ENCODE measurements around the gene RHD.
"Not testable (repeated sequence)": the region's sequence is repeated elsewhere in the genome, so short reads cannot be mapped to it uniquely, and the experiment has no call there.

Gene RHD

GRCh38 chr1:25309486-25309885 is 37.2 kb downstream of the RHD start:
- not testable (repeated sequence) for DNase-seq

- DNase-seq, result not testable (repeated sequence)
Observed at GRCh38 chr1:25312806-25313470, 40.6 kb downstream of the RHD start.

- DNase-seq, result not testable (repeated sequence)
Observed at GRCh38 chr1:25320314-25320938, 48.1 kb downstream of the RHD start.

- not testable (repeated sequence) for DNase-seq
Observed at GRCh38 chr1:25322127-25322526, 49.8 kb downstream of the RHD start.

GRCh38 chr1:25324407-25324806 is 52.1 kb downstream of the RHD start:
- DNase-seq, result not testable (repeated sequence)

DNA sequence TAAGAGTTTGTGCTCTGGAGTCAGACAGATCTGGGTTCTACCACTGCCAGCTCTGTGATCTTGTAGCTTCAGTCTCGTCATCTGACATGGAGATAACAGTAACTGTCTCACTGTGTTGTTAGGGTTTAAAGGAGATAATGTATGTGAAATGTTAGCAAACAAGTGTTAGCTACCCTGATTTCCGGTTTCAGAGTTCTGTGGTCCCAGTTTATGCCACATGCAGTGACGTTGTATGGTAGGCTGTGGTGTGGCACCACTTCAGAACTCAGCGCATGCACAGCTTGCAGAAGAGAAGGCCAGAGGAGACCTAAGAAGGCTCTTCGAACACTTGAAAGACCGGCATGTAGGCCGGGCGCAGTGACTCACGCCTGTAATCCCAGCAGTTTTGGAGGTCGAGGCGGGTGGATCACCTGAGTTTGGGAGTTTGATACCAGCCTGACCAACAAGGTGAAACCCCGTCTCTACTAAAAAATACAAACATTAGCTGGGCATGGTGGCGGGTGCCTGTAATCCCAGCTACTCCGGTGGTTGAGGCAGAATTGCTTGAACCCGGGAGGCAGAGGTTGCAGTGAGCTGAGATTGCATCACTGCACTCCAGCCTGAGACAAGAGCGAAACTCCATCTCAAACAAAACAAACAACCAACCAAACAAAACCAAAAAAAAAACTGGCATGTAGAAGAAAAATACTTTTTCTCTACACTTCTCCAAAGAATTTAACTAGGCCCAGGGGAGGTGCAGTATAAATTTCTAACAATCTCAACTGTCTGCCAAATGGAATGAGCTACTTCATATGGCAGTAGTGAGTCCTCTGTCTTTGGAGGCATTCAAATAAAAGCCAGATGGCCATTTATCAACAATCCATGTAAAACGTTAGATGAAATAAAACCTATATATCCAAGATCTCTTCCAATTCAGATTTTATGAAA is 55.8 kb downstream of the RHD start:
- not testable (repeated sequence) for DNase-seq

GRCh38 chr1:25328791-25329185 is 56.5 kb downstream of the RHD start:
- DNase-seq, result not testable (repeated sequence)

- DNase-seq, result not testable (repeated sequence)
Observed at GRCh38 chr1:25329336-25329735, 57.0 kb downstream of the RHD start.

DNA sequence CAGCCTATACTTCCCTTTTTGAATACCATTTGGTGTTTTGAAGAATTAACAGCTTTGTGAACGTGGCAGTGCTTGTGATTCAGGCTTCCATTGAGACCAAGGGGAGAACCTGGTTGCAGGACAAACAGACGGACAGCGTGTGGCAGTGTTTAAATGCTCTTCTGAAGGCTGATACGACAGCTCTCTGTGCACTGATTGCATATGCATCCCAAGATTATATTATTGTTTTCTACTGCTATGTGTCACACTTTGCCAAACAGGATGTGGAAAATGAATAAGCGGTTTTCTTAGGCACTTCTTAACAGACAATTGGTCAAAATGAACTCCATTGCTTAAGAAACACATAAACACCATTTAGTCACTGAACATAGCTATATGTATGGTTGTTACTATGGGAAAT is 57.6 kb downstream of the RHD start:
- not testable (repeated sequence) for DNase-seq

DNA sequence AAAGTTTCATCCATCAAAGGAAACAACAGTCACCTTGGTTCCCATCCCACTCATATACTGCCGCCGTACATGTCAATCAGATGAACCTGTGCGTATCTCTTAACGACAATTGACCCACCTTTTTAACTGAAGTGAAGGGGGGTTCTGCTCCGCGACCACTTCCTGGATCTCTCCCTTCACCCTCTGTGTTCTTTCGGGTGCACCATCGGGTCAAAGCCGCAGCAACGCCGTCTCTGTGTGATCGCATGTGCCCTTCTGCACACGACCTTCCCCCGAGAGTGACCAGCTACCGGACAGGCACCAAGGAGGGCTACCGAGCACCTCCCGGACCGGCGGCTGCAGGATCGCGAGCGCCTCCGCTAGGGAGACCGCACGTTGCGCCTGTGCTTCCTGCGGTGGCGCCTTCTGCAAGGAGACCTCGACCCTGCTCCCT is 64.6 kb downstream of the RHD start:
- not testable (repeated sequence) for DNase-seq

GRCh38 chr1:25337483-25338187 is 65.3 kb downstream of the RHD start:
- not testable (repeated sequence) for DNase-seq

- DNase-seq, result peak; percentile 80
Observed at GRCh38 chr1:25338188-25338981, 66.1 kb downstream of the RHD start, which contains the start of gene TMEM50A. TMEM50A (plus strand) TSS chr1:25338334; CDS start chr1:25340487, 2,153 bp downstream.

GRCh38 chr1:25338986-25339385 is 66.7 kb downstream of the RHD start:
- DNase-seq, result no peak

- no peak for DNase-seq
Observed at GRCh38 chr1:25341746-25342145, 69.4 kb downstream of the RHD start.

GRCh38 chr1:25342846-25343245 is 70.5 kb downstream of the RHD start:
- DNase-seq, result no peak

DNA sequence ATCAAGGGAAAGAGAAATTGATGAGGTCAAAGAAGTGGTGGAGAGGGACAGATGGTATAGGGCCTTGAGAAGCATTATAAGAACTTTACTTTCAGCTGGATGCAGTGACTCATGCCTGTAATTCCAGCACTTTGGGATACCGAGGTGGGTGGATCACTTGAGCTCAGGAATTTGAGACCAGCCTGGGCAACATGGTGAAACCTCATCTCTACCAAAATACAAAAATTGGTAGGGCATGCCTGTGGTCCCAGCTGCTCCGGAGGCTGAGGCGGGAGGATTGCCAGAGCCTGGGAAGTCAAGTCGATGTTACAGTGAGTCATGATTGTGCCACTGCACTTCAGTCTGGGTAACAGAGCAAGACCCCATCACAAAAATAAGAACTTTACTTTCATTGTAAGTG is 71.6 kb downstream of the RHD start:
- no peak for DNase-seq

- no peak for DNase-seq
Observed at GRCh38 chr1:25347556-25347955, 75.2 kb downstream of the RHD start.

GRCh38 chr1:25349606-25350005 is 77.3 kb downstream of the RHD start:
- DNase-seq, result no peak

DNA sequence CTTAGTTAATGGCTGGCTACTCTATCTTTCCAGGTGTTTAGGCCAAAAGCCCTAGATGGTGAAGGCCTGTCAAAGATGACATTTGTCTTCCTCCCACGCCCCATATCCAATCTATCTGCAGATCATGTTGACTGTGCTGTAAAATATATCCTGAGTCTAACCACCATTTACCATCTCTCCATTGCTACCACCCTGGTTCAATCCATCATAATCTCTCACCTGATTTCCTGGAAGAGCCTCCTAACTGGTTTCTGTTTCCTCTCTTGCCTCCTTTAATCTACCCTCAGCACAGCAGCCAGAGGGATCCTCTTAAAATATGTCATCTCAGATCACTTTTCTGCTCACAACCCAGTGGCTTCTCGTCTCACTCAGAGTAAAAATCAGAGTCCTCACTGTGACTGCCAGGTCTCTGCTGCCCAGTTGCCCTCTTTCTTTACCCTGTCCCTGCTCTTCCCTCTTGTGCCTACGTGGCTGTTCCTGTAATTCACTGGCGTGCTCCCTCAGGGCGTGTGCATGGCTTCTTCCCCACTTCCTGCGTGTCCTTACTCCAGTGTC is 83.6 kb downstream of the RHD start:
- no peak for DNase-seq

DNA sequence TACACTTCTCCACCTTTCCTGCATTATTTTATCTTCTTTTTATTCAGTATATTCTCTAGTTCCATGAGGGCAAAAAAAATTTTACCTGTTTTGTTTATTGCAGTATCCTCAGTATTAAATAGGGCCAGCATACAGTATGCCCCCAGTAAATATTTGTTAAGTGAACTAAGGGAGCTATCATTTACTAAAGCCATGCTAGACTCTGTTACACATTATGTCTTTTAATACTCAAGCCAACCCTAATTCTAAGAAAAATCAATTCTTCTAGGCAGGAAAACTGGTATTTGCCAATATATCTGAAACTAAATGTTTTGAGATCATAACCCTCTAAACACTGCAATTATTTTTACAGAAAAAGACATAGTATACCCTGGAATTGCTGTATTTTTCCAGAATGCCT is 84.1 kb downstream of the RHD start:
- DNase-seq, result no peak

GRCh38 chr1:25356848-25357247 is 84.5 kb downstream of the RHD start:
- no peak for DNase-seq

Data from NCI-H2227 treated with DMSO at 0.1 percent for 48 hours (cell line).